ENCODE measurements around the gene BBOX1.

GRCh38 chr11:27061461-27061821, 20.8 kb downstream of the BBOX1 start:
- TF ChIP-seq CTCF (IDR thresholded peaks at IDR 0.05) (no peak), POLR2A (IDR thresholded peaks at IDR 0.05) (no peak)
